Aorta (tissue), 5 donors: ENCODE measurements around the gene NGRN. TPM values are rescaled to one million over a fixed set of nuclear protein-coding genes. Genes with fewer than 3 reads are reported as not detected.
"Not testable (repeated sequence)": the region's sequence is repeated elsewhere in the genome, so short reads cannot be mapped to it uniquely, and the experiment has no call there.

Source experiments
- ATAC-seq: fragments of 200-7000 bp; cut with Tn5 transposase; one replicate; pipeline ENCODE4 v1.9.1; 2022; ENCODE audit warnings: moderate library complexity; ENCODE audit not compliant: low FRiP score
- DNase-seq, 2 donors: peaks; one replicate each; pipeline ENCODE4 v3.0.0-alpha.2; 2020
- H3K27ac ChIP-seq, 2 donors: one replicate each; pipeline ENCODE4 v1.5.1; 2013; ENCODE audit warnings: low read length in 2 of 2, mild to moderate bottlenecking in 2 of 2, moderate library complexity in 2 of 2, control low read depth in 1 of 2, inconsistent platforms in 1 of 2, low read depth in 1 of 2
- H3K27me3 ChIP-seq, 2 donors: one replicate each; pipeline ENCODE4 v1.6.1; 2013; ENCODE audit warnings: control low read depth in 1 of 2, low read length in 1 of 2, mild to moderate bottlenecking in 1 of 2, moderate library complexity in 1 of 2; ENCODE audit not compliant: insufficient read depth in 2 of 2, control insufficient read depth in 1 of 2
- H3K36me3 ChIP-seq, 2 donors: one replicate each; pipeline ENCODE4 v1.6.1; 2013; ENCODE audit warnings: control low read depth in 1 of 2, low read length in 1 of 2, mild to moderate bottlenecking in 1 of 2; ENCODE audit not compliant: insufficient read depth in 2 of 2, control insufficient read depth in 1 of 2
- H3K4me1 ChIP-seq, 2 donors: one replicate each; pipeline ENCODE4 v1.6.1; 2013; ENCODE audit warnings: low read length in 2 of 2, control low read depth in 1 of 2, mild to moderate bottlenecking in 1 of 2, moderate library complexity in 1 of 2; ENCODE audit not compliant: insufficient read depth in 2 of 2, control insufficient read depth in 1 of 2
- H3K4me3 ChIP-seq, 2 donors: one replicate each; pipeline ENCODE4 v1.5.1; 2013; ENCODE audit warnings: low read length in 2 of 2, control low read depth in 1 of 2, mild to moderate bottlenecking in 1 of 2
- H3K9me3 ChIP-seq: one replicate; pipeline ENCODE4 v1.6.1; 2013; ENCODE audit warnings: mild to moderate bottlenecking, low read length; ENCODE audit not compliant: control insufficient read depth
- WGBS, 2 donors: extraction: QIAGEN DNeasy Blood & Tissue Kit; methylation state at CpG; one replicate each; pipeline ENCODE4 v1.1.7; 2013; 5-methylcytosine and 5-hydroxymethylcytosine counted together
- intact Hi-C, 2 donors: fragments of 100-400 bp; cut with DNase I; formaldehyde crosslinking; loops; one replicate each; pipeline versions ENCODE4 v1.14.2 to v1.15.0; 2022
- polyA plus RNA-seq, 2 donors: library from polyadenylated mRNA; stranded (reverse); fragments of 200-250 nt; gene quantifications; one replicate each; pipeline ENCODE4 v1.2.3, GENCODE V29; 2013
- total RNA-seq, 2 donors: library from RNA; stranded (reverse); fragmentation: NEBNext Ultra II Directional; extraction: Animal tissue kit (Norgen Biotek cat#: 25700); gene quantifications; one replicate each; pipeline ENCODE4 v1.2.1, GENCODE V29; 2021
- donor health status: healthy with polysubstance abuse.
- donor health status: Bipolar disorder and iron deficiency.
- donor health status: DM: no; HTN: no; CAD: no.
- donor health status: DM: no; HTN: no; CAD: no.
- donor health status: DM: yes; HTN: yes; CAD: no.

The NGRN gene
- total and polyA plus RNA-seq, 4 donors, result 75.6 to 120 (median 84.7) TPM

- no peaks in the 10 kb centered on the region for H3K9me3 ChIP-seq
- H3K27ac ChIP-seq, result no peak overlapping the region
- DNase-seq (no peak), ATAC-seq (peak; percentile 6)
- no peak overlapping the region for H3K4me3 ChIP-seq
- intact Hi-C loops, result no loop called here
- no peaks in the 10 kb centered on the region for H3K27me3 ChIP-seq
- H3K4me1 ChIP-seq, result no peaks in the 10 kb centered on the region
- WGBS, 2 donors, result 68 to 71% methylated on average over 6 of the region's 6 CpGs
- H3K36me3 ChIP-seq, result no peaks in the 10 kb centered on the region
Measured at GRCh38 chr15:90248789-90249202, 16.7 kb upstream of the NGRN start.

- intact Hi-C loops, result no loop called here
- DNase-seq (peak; percentile 98), ATAC-seq (peak; percentile 96)
- H3K27me3 ChIP-seq, result no peaks in the 10 kb centered on the region
- H3K9me3 ChIP-seq, result no peaks in the 10 kb centered on the region
- H3K36me3 ChIP-seq, result no peaks in the 10 kb centered on the region
- WGBS, 2 donors, result 1% methylated on average over 43 to 44 of the region's 44 CpGs
- H3K27ac ChIP-seq, result no peak within 1 kb of the TSS
- H3K4me1 ChIP-seq, result no peaks in the 10 kb centered on the region
- H3K4me3 ChIP-seq, result peak within 1 kb of the TSS; percentile 24 to 27
Measured at GRCh38 chr15:90249203-90249863, 16.1 kb upstream of the NGRN start, which contains the start of gene TTLL13. Gene TTLL13 (plus strand): TSS chr15:90249556. CDS start chr15:90250631, 1,075 bp downstream.

GRCh38 chr15:90257776-90258175 lies 7.7 kb upstream of the NGRN start:
- no peaks in the 10 kb centered on the region for H3K36me3 ChIP-seq
- no peak for ATAC-seq
- H3K4me3 ChIP-seq, result no peak overlapping the region
- peak in 1 of 2 donors; percentile 4 for DNase-seq
- H3K4me1 ChIP-seq, result no peaks in the 10 kb centered on the region
- 82% methylated on average over 7 of the region's 7 CpGs for WGBS, 2 donors
- intact Hi-C loops, result no loop called here
- H3K27ac ChIP-seq, result no peak overlapping the region
- no peaks in the 10 kb centered on the region for H3K27me3 ChIP-seq
- no peaks in the 10 kb centered on the region for H3K9me3 ChIP-seq

GRCh38 chr15:90259524-90259923 lies 5.9 kb upstream of the NGRN start:
- Histone ChIP-seq H3K4me3 (no peak overlapping the region), H3K9me3 (no peaks in the 10 kb centered on the region), H3K27me3 (no peaks in the 10 kb centered on the region), H3K4me1 (no peaks in the 10 kb centered on the region), H3K27ac (no peak overlapping the region), H3K36me3 (no peaks in the 10 kb centered on the region)
- ATAC-seq, result no peak
- DNase-seq, result no peak
- intact Hi-C loops, result no loop called here
- 77 to 78% methylated on average over 5 of the region's 5 CpGs for WGBS, 2 donors

- intact Hi-C loops, result not testable (repeated sequence)
Measured at GRCh38 chr15:90260731-90261130, 4.7 kb upstream of the NGRN start.

GRCh38 chr15:90261811-90262210 lies 3.7 kb upstream of the NGRN start:
- no peaks in the 10 kb centered on the region for H3K36me3 ChIP-seq
- intact Hi-C loops, result no loop called here
- DNase-seq (no peak), ATAC-seq (no peak)
- H3K27me3 ChIP-seq, result no peaks in the 10 kb centered on the region
- H3K27ac ChIP-seq, result no peak overlapping the region
- no peak overlapping the region for H3K4me3 ChIP-seq
- no peaks in the 10 kb centered on the region for H3K9me3 ChIP-seq
- no peaks in the 10 kb centered on the region for H3K4me1 ChIP-seq
- 87 to 90% methylated on average over 5 of the region's 5 CpGs for WGBS, 2 donors

More at GRCh38 chr15:90260731-90261130, 4.7 kb upstream of the NGRN start:
- not testable (repeated sequence) for ATAC-seq, H3K4me3 ChIP-seq, H3K27ac ChIP-seq, H3K4me1 ChIP-seq, H3K36me3 ChIP-seq, H3K9me3 ChIP-seq, DNase-seq, H3K27me3 ChIP-seq
- WGBS, 2 donors, result 83 to 90% methylated on average over 5 to 6 of the region's 6 CpGs

- no peak for ATAC-seq
- intact Hi-C loops, result no loop called here
- 72 to 80% methylated on average over 5 of the region's 5 CpGs for WGBS, 2 donors
Measured at GRCh38 chr15:90262426-90262825, 3.0 kb upstream of the NGRN start.

GRCh38 chr15:90264671-90265070 lies 801 bp upstream of the NGRN start:
- Histone ChIP-seq H3K27ac (peak overlapping the region; percentile 84 to 91), H3K9me3 (no peaks in the 10 kb centered on the region), H3K4me1 (no peaks in the 10 kb centered on the region), H3K27me3 (no peaks in the 10 kb centered on the region), H3K36me3 (no peaks in the 10 kb centered on the region), H3K4me3 (peak overlapping the region; percentile 37 to 80)
- 38 to 51% methylated on average over 4 of the region's 4 CpGs for WGBS, 2 donors
- ATAC-seq (no peak), DNase-seq (no peak)
- intact Hi-C loops, result loop anchor here in 1 of 2 donors (5.0 kb wide), 1 partner anchor 32 kb away; the partner anchor contains the start of genes CIB1 and GDPGP1

More at GRCh38 chr15:90262426-90262825, 3.0 kb upstream of the NGRN start:
- H3K36me3 ChIP-seq, result no peaks in the 10 kb centered on the region
- no peaks in the 10 kb centered on the region for H3K27me3 ChIP-seq
- H3K9me3 ChIP-seq, result no peaks in the 10 kb centered on the region
- no peak for DNase-seq
- no peak overlapping the region for H3K4me3 ChIP-seq
- H3K4me1 ChIP-seq, result no peaks in the 10 kb centered on the region
- H3K27ac ChIP-seq, result no peak overlapping the region

GRCh38 chr15:90266061-90266431 lies 574 bp downstream of the NGRN start:
- ATAC-seq (peak; percentile 31), DNase-seq (peak; percentile 68 to 75)
- Histone ChIP-seq H3K4me1 (no peaks in the 10 kb centered on the region), H3K36me3 (peaks cover 3 to 5% of the 10 kb centered on the region in 2 donors), H3K4me3 (peak overlapping the region; percentile 80 to 81), H3K27ac (peak overlapping the region; percentile 82 to 91), H3K27me3 (no peaks in the 10 kb centered on the region), H3K9me3 (no peaks in the 10 kb centered on the region)
- intact Hi-C loops, result loop anchor here in 1 of 2 donors (5.0 kb wide), 1 partner anchor 34 kb away; the partner anchor contains the start of genes CIB1 and GDPGP1
- 0% methylated on average over 16 of the region's 16 CpGs for WGBS, 2 donors
